ENCODE data around the gene SLC25A12.
"Not testable (repeated sequence)": the region's sequence is repeated elsewhere in the genome, so short reads cannot be mapped to it uniquely, and the experiment has no call there.

Gene SLC25A12

GRCh38 chr2:171909266-171909665 lies 15.2 kb upstream of the SLC25A12 start:
- no peak for DNase-seq (ENCODE audit: low read depth in 1 of 2, low spot score in 1 of 2)
- no peak for TF ChIP-seq JUND (IDR thresholded peaks at IDR 0.05; ENCODE audit: low read depth)
- in situ Hi-C loops (cut with HindIII; ENCODE audit: low pct_unique_long_range_greater_than_20kb, low sequenced_read_pairs): no loop called here

- DNase-seq (ENCODE audit: low read depth in 1 of 2, low spot score in 1 of 2): no peak
- no peak for TF ChIP-seq JUND (IDR thresholded peaks at IDR 0.05; ENCODE audit: low read depth)
- in situ Hi-C loops (cut with HindIII; ENCODE audit: low pct_unique_long_range_greater_than_20kb, low sequenced_read_pairs): no loop called here
Observed at GRCh38 chr2:171908235-171908634, 14.2 kb upstream of the SLC25A12 start.

DNA sequence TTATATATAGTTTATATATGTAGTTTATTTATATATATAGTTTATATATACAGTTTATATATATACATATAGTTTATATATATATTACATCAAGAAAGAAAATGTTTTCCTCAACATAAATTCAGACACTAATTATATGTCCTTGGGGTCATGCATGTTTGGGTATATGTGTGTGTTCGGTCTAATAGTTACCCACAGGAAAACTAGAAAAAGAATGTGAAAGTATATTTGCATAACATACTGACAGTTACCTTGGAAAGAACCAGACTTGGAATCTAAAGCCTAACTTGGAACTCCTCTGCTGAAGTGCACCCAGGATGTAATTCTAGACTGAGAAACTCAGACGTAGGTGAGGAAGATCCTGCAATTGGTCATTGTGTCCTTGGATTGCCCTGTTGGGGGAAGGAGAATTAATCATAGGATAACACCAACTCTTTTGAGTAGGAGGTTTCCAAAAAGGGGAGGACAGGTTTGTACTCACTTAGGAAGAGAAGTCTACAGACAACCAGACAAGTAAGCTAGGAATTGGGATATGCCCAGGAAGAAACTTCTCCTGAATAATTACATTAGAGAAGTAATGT lies 8.9 kb upstream of the SLC25A12 start:
- TF ChIP-seq JUND (IDR thresholded peaks at IDR 0.05; ENCODE audit: low read depth): no peak
- DNase-seq (ENCODE audit: low read depth in 1 of 2, low spot score in 1 of 2): no peak
- in situ Hi-C loops (cut with HindIII; ENCODE audit: low pct_unique_long_range_greater_than_20kb, low sequenced_read_pairs): no loop called here

DNA sequence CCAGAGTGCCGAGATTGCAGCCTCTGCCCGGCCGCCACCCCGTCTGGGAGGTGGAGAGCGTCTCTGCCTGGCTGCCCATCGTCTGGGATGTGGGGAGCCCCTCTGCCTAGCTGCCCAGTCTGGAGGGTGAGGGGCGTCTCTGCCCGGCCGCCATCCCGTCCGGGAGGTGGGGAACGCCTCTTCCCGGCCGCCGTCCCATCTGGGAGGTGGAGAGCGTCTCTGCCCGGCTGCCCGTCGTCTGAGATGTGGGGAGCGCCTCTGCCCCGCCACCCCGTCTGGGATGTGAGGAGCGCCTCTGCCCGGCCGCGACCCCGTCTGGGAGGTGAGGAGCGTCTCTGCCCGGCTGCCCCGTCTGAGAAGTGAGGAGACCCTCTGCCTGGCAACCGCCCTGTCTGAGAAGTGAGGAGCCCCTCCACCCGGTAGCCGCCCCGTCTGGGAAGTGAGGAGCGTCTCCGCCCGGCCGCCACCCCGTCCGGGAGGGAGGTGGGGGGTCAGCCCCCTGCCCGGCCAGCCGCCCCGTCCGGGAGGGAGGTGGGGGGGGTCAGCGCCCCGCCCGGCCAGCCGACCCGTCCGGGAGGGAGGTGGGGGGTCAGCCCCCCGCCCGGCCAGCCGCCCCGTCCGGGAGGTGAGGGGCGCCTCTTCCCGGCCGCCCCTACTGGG lies 5.7 kb upstream of the SLC25A12 start:
- in situ Hi-C loops (cut with HindIII; ENCODE audit: low pct_unique_long_range_greater_than_20kb, low sequenced_read_pairs); DNase-seq (ENCODE audit: low read depth in 1 of 2, low spot score in 1 of 2): not testable (repeated sequence)

DNA sequence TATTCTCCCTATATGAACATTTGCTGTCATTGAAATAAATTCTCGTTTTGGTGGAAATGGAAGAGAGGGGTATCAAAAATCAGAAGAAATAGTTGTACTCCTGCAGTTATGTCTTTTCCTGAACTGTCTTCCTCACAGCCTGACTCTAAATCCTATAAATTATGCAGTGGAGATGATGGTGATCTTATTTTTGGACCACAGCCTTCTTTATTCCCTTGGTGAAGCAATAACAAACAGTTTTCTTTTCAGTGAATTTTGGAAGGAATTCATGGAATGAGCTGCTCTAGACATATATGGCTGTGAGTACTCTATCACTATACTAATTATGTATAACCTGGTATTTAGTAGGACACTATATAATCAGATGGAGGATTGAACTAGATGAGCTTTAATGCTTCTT lies 1.7 kb upstream of the SLC25A12 start:
- no peak for TF ChIP-seq JUND (IDR thresholded peaks at IDR 0.05; ENCODE audit: low read depth)
- in situ Hi-C loops (cut with HindIII; ENCODE audit: low pct_unique_long_range_greater_than_20kb, low sequenced_read_pairs): no loop called here
- no peak for DNase-seq (ENCODE audit: low read depth in 1 of 2, low spot score in 1 of 2)

DNA sequence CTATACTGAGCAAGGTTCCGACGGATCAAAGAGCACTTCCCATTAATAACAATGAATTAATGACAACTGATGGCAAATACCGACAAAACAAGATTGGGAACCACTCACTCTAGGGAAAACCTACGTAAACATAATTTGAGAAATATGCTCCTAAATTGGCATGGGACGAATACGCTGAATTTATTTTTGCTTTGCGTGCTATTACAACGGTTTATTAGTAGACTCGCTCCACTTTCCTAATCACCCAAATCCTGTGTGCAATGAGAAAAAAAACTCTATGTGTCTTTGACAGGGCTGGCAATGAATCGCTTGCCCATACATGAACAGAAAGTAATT lies 536 bp upstream of the SLC25A12 start:
- DNase-seq (ENCODE audit: low read depth in 1 of 2, low spot score in 1 of 2): no peak
- in situ Hi-C loops (cut with HindIII; ENCODE audit: low pct_unique_long_range_greater_than_20kb, low sequenced_read_pairs): no loop called here
- TF ChIP-seq JUND (IDR thresholded peaks at IDR 0.05; ENCODE audit: low read depth): no peak

GRCh38 chr2:171893196-171893823 lies 734 bp downstream of the SLC25A12 start:
- TF ChIP-seq JUND (IDR thresholded peaks at IDR 0.05; ENCODE audit: low read depth): no peak
- in situ Hi-C loops (cut with HindIII; ENCODE audit: low pct_unique_long_range_greater_than_20kb, low sequenced_read_pairs): no loop called here
- no peak for DNase-seq (ENCODE audit: low read depth in 1 of 2, low spot score in 1 of 2)

GRCh38 chr2:171889808-171890207 lies 4.2 kb downstream of the SLC25A12 start:
- peak in 1 of 2 experiments; percentile 4 for DNase-seq (ENCODE audit: low read depth in 1 of 2, low spot score in 1 of 2)
- in situ Hi-C loops (cut with HindIII; ENCODE audit: low pct_unique_long_range_greater_than_20kb, low sequenced_read_pairs): no loop called here
- TF ChIP-seq JUND (IDR thresholded peaks at IDR 0.05; ENCODE audit: low read depth): no peak

GRCh38 chr2:171889333-171889732 lies 4.7 kb downstream of the SLC25A12 start:
- in situ Hi-C loops (cut with HindIII; ENCODE audit: low pct_unique_long_range_greater_than_20kb, low sequenced_read_pairs): no loop called here
- DNase-seq (ENCODE audit: low read depth in 1 of 2, low spot score in 1 of 2): no peak
- no peak for TF ChIP-seq JUND (IDR thresholded peaks at IDR 0.05; ENCODE audit: low read depth)

DNA sequence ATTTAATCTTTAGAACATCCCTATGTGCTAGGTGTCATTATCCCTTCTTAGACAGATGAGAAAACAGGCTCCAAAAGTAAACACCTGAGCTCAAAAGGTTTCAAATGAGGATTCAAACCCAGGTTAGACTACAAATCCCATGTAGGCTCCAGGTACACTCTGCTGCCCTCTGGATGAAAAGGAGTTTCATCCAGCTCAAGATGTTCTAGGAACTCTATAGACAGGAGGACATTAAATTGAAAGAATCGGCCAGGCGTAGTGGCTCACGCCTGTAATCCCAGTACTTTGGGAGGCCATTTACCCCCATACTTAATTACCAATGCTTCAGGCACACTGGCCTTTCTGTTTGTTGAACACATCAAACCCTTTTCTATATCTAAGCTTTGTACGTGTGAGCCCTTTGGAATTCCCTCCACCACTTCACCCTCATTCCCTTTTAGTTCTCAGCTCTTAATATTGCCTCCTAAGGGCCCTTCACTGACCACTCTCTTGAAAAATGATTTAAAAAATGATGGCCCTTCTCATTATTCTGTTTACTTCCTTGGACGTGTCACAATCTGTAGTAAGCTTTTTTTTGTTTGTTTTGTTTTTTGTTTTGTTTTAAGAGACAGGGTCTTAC lies 10.7 kb downstream of the SLC25A12 start:
- in situ Hi-C loops (cut with HindIII; ENCODE audit: low pct_unique_long_range_greater_than_20kb, low sequenced_read_pairs): no loop called here
- peak in 1 of 2 experiments; percentile 24 for DNase-seq (ENCODE audit: low read depth in 1 of 2, low spot score in 1 of 2)
- no peak for TF ChIP-seq JUND (IDR thresholded peaks at IDR 0.05; ENCODE audit: low read depth)

GRCh38 chr2:171882089-171882769 lies 11.8 kb downstream of the SLC25A12 start:
- no peak for DNase-seq (ENCODE audit: low read depth in 1 of 2, low spot score in 1 of 2)
- in situ Hi-C loops (cut with HindIII; ENCODE audit: low pct_unique_long_range_greater_than_20kb, low sequenced_read_pairs): no loop called here
- TF ChIP-seq JUND (IDR thresholded peaks at IDR 0.05; ENCODE audit: low read depth): no peak

- TF ChIP-seq JUND (IDR thresholded peaks at IDR 0.05; ENCODE audit: low read depth): no peak
- DNase-seq (ENCODE audit: low read depth in 1 of 2, low spot score in 1 of 2): no peak
- in situ Hi-C loops (cut with HindIII; ENCODE audit: low pct_unique_long_range_greater_than_20kb, low sequenced_read_pairs): no loop called here
Observed at GRCh38 chr2:171880774-171881173, 13.3 kb downstream of the SLC25A12 start.

GRCh38 chr2:171879865-171880264 lies 14.2 kb downstream of the SLC25A12 start:
- in situ Hi-C loops (cut with HindIII; ENCODE audit: low pct_unique_long_range_greater_than_20kb, low sequenced_read_pairs): no loop called here
- TF ChIP-seq JUND (IDR thresholded peaks at IDR 0.05; ENCODE audit: low read depth): no peak
- no peak for DNase-seq (ENCODE audit: low read depth in 1 of 2, low spot score in 1 of 2)

Data from T47D (cell line).